ENCODE measurements around the gene DENND1C.

The DENND1C gene

GRCh38 chr19:6465006-6465405 lies 16.6 kb downstream of the DENND1C start:
- no peaks in the 10 kb centered on the region for H3K9me3 ChIP-seq (ENCODE audit: control insufficient read depth, insufficient read depth, low read length)
- no peak for DNase-seq (ENCODE audit: low read depth, low spot score)
- H3K4me1 ChIP-seq (ENCODE audit: control insufficient read depth, insufficient read depth, low read length), result no peaks in the 10 kb centered on the region; the same call in 1 of the 2 replicates
- H3K27ac ChIP-seq (ENCODE audit: low read length), result no peak overlapping the region
- peaks cover 6% of the 10 kb centered on the region; the same call in 1 of the 2 replicates for H3K36me3 ChIP-seq (ENCODE audit: control insufficient read depth, insufficient read depth, low read length)
- no CpG with 5 or more reads among the region's 9 CpGs for WGBS (ENCODE audit: insufficient coverage, insufficient read length)
- no peaks in the 10 kb centered on the region for H3K27me3 ChIP-seq (ENCODE audit: control insufficient read depth, insufficient read depth, low read length)
- peak overlapping the region; percentile 79; the same call in 1 of the 2 replicates for H3K4me3 ChIP-seq (ENCODE audit: low read length)

DNA sequence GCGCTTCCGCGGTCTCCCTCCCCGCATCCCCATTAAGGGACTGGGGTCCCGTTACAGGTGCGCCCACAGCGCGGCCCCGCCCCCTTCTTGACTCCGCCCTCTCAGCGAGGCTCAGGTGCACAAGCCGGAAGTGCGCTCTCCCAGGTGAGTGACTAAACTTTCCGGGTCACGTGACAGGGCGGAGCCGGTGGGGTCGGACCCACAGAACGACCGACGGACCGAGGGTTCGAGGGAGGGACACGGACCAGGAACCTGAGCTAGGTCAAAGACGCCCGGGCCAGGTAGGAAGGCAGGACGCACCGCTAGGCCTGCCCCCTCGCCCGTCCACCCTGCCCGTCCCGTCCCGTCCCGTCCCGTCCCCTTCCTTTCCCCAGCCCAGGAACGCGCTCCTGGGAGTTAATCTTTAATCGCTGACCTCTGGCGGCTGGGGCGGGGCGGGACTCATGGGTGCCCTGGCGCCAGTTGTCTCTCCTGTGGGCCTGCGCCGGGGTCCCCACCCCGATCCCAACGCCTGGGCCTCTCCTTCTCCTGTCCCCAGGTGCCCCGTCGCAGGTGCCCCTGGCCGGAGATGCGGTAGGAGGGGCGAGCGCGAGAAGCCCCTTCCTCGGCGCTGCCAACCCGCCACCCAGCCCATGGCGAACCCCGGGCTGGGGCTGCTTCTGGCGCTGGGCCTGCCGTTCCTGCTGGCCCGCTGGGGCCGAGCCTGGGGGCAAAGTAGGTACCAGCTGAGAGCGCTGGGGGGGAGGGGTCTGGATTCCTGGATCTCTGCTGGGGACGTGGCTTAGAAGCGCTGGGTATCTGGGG lies 17.3 kb downstream of the DENND1C start, which contains the start of gene CRB3:
CRB3 (plus strand) TSS at position 202 of the 804 bp plus-strand sequence; CDS start at position 633, 431 bp downstream.
- Histone ChIP-seq H3K4me1 (ENCODE audit: control insufficient read depth, insufficient read depth, low read length) (no peaks in the 10 kb centered on the region; the same call in 1 of the 2 replicates), H3K36me3 (ENCODE audit: control insufficient read depth, insufficient read depth, low read length) (peaks cover 6% of the 10 kb centered on the region; the same call in 1 of the 2 replicates), H3K27ac (ENCODE audit: low read length) (no peak within 1 kb of the TSS), H3K9me3 (ENCODE audit: control insufficient read depth, insufficient read depth, low read length) (no peaks in the 10 kb centered on the region), H3K27me3 (ENCODE audit: control insufficient read depth, insufficient read depth, low read length) (no peaks in the 10 kb centered on the region), H3K4me3 (ENCODE audit: low read length) (peak within 1 kb of the TSS; percentile 79)
- peak; percentile 91 for DNase-seq (ENCODE audit: low read depth, low spot score)
- WGBS (ENCODE audit: insufficient coverage, insufficient read length), result no CpG with 5 or more reads among the region's 65 CpGs

DNA sequence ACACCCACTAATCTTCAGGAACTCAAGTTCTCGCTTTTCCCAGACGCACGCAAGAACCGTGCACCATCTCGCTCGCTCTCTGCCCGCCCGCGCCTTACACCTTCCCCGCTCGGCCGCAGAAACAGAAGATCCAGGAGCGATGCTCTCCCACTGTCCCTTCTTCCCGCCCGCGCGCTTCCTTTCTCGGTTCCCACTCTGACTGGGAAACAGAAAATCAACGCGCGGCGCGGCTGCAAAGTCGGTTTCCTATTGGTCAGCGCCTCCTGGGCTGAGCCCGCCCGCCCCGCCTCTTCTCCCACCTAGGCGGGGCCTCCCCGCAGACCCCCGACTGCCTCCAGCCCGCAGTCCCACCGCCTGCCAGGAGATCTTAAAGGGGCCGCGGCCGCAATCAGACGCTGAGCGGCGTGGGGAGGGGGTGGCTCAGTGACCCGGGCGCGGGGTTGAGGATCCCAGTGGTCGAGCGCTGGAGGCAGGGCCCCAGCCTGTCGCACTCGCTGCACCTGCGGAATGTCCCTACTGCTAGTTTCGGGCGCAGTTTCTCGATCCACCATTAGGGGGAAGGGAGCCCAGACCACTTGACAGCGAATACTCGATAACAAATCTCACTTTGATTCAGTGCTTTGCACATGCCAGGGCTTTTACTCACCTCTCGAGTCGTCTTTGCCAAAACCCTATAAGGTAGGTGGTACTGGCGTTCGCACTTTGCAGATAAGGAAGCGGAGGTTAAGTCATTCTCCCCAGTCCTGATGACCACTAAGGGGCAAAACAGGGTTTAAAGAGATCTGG lies 21.3 kb downstream of the DENND1C start:
- H3K27ac ChIP-seq (ENCODE audit: low read length), result no peak overlapping the region
- WGBS (ENCODE audit: insufficient coverage, insufficient read length), result no CpG with 5 or more reads among the region's 57 CpGs
- H3K4me1 ChIP-seq (ENCODE audit: control insufficient read depth, insufficient read depth, low read length), result peaks cover 4% of the 10 kb centered on the region; the same call in 1 of the 2 replicates

GRCh38 chr19:6459262-6460098 lies 22.1 kb downstream of the DENND1C start, which contains the start of gene SLC25A23:
SLC25A23 (minus strand) TSS chr19:6459792; CDS start chr19:6459628, 164 bp downstream.
- Histone ChIP-seq H3K4me3 (ENCODE audit: low read length) (peak within 1 kb of the TSS; percentile 63), H3K4me1 (ENCODE audit: control insufficient read depth, insufficient read depth, low read length) (0 out of 2 replicates have a peak, but pooled peaks cover 4% of the 10 kb centered on the region), H3K9me3 (ENCODE audit: control insufficient read depth, insufficient read depth, low read length) (no peaks in the 10 kb centered on the region), H3K27me3 (ENCODE audit: control insufficient read depth, insufficient read depth, low read length) (no peaks in the 10 kb centered on the region), H3K36me3 (ENCODE audit: control insufficient read depth, insufficient read depth, low read length) (peaks cover under 1% of the 10 kb centered on the region; the same call in 1 of the 2 replicates), H3K27ac (ENCODE audit: low read length) (no peak within 1 kb of the TSS)
- WGBS (ENCODE audit: insufficient coverage, insufficient read length), result no CpG with 5 or more reads among the region's 70 CpGs
- DNase-seq (ENCODE audit: low read depth, low spot score), result peak; percentile 54

More for the DNA sequence above, 21.3 kb downstream of the DENND1C start:
- Histone ChIP-seq H3K27me3 (ENCODE audit: control insufficient read depth, insufficient read depth, low read length) (no peaks in the 10 kb centered on the region), H3K4me3 (ENCODE audit: low read length) (peak overlapping the region; percentile 63; the same call in 1 of the 2 replicates), H3K36me3 (ENCODE audit: control insufficient read depth, insufficient read depth, low read length) (no peaks in the 10 kb centered on the region; the same call in 1 of the 2 replicates), H3K9me3 (ENCODE audit: control insufficient read depth, insufficient read depth, low read length) (no peaks in the 10 kb centered on the region)
- DNase-seq (ENCODE audit: low read depth, low spot score), result peak; percentile 90

- Histone ChIP-seq H3K36me3 (ENCODE audit: control insufficient read depth, insufficient read depth, low read length) (peaks cover 7% of the 10 kb centered on the region), H3K27me3 (ENCODE audit: control insufficient read depth, insufficient read depth, low read length) (no peaks in the 10 kb centered on the region), H3K4me3 (ENCODE audit: low read length) (peak overlapping the region; percentile 63), H3K4me1 (ENCODE audit: control insufficient read depth, insufficient read depth, low read length) (0 out of 2 replicates have a peak, but pooled peaks cover 4% of the 10 kb centered on the region), H3K9me3 (ENCODE audit: control insufficient read depth, insufficient read depth, low read length) (peaks cover 2% of the 10 kb centered on the region; the same call in 1 of the 2 replicates), H3K27ac (ENCODE audit: low read length) (no peak overlapping the region)
- no CpG with 5 or more reads among the region's 16 CpGs for WGBS (ENCODE audit: insufficient coverage, insufficient read length)
- no peak for DNase-seq (ENCODE audit: low read depth, low spot score)
Observed at GRCh38 chr19:6458695-6459261, 22.8 kb downstream of the DENND1C start.

- Histone ChIP-seq H3K36me3 (ENCODE audit: control insufficient read depth, insufficient read depth, low read length) (peaks cover 9% of the 10 kb centered on the region), H3K27me3 (ENCODE audit: control insufficient read depth, insufficient read depth, low read length) (no peaks in the 10 kb centered on the region), H3K9me3 (ENCODE audit: control insufficient read depth, insufficient read depth, low read length) (peaks cover 2% of the 10 kb centered on the region; the same call in 1 of the 2 replicates), H3K4me1 (ENCODE audit: control insufficient read depth, insufficient read depth, low read length) (0 out of 2 replicates have a peak, but pooled peaks cover 4% of the 10 kb centered on the region), H3K27ac (ENCODE audit: low read length) (no peak overlapping the region), H3K4me3 (ENCODE audit: low read length) (no peak overlapping the region)
- WGBS (ENCODE audit: insufficient coverage, insufficient read length), result no CpG with 5 or more reads among the region's 17 CpGs
- no peak for DNase-seq (ENCODE audit: low read depth, low spot score)
Observed at GRCh38 chr19:6457958-6458694, 23.5 kb downstream of the DENND1C start.

DNA sequence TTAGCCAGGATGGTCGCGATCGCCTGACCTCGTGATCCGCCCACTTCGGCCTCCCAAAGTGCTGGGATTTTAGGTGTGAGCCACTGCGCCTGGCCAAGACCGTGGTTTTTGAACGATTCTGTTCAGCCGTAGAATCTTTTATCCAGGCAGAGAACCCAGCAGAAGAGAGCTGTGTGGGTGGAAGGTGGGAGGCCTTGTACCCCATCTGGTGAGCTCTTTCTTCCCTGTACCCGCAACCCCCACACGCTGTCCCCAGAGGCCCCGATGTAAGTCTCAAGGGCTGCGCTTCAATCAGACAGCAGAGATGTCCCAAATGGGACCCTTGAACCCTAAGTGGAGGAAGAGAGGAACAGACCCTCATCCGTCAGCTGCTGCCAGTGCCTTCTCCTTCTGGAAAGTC lies 25.7 kb downstream of the DENND1C start:
- no CpG with 5 or more reads among the region's 15 CpGs for WGBS (ENCODE audit: insufficient coverage, insufficient read length)
- no peaks in the 10 kb centered on the region for H3K27me3 ChIP-seq (ENCODE audit: control insufficient read depth, insufficient read depth, low read length)
- H3K9me3 ChIP-seq (ENCODE audit: control insufficient read depth, insufficient read depth, low read length), result peaks cover 2% of the 10 kb centered on the region; the same call in 1 of the 2 replicates
- H3K36me3 ChIP-seq (ENCODE audit: control insufficient read depth, insufficient read depth, low read length), result peaks cover 9% of the 10 kb centered on the region
- no peak overlapping the region for H3K27ac ChIP-seq (ENCODE audit: low read length)
- no peak for DNase-seq (ENCODE audit: low read depth, low spot score)
- 0 out of 2 replicates have a peak, but pooled peaks cover 4% of the 10 kb centered on the region for H3K4me1 ChIP-seq (ENCODE audit: control insufficient read depth, insufficient read depth, low read length)
- H3K4me3 ChIP-seq (ENCODE audit: low read length), result no peak overlapping the region

DNA sequence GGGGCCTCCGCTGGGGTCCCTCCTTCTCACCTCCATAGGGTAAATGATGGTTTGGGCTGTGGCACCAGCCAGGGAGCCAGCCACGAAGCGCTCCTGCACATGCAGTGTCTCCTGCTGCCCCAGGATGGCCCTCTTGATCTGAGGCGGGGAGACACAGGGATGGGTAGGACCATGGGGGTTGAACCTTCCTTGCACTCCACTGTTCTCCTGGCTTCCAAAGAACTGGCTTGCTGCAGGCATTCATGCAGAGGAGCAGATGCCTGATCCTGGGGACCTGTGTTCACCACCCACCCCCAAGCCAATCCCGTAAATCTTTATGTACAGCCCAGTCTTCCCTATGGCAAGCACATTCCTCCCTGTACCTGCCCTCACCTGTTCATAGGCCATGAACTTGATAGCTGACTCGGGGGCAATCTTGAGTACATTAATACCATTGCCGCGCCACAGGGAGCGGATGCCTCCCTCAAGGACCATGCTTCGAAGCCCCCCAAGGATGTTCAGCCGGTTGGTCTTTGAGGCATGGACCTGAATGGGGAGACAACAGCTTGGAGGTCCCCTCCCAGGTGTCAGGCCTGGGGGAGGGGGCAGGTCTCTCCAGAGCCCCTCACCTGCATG lies 27.5 kb downstream of the DENND1C start:
- no CpG with 5 or more reads among the region's 11 CpGs for WGBS (ENCODE audit: insufficient coverage, insufficient read length)
- no peak for DNase-seq (ENCODE audit: low read depth, low spot score)
- Histone ChIP-seq H3K36me3 (ENCODE audit: control insufficient read depth, insufficient read depth, low read length) (peaks cover 9% of the 10 kb centered on the region), H3K27me3 (ENCODE audit: control insufficient read depth, insufficient read depth, low read length) (no peaks in the 10 kb centered on the region), H3K4me1 (ENCODE audit: control insufficient read depth, insufficient read depth, low read length) (0 out of 2 replicates have a peak, but pooled peaks cover 4% of the 10 kb centered on the region), H3K27ac (ENCODE audit: low read length) (no peak overlapping the region), H3K9me3 (ENCODE audit: control insufficient read depth, insufficient read depth, low read length) (peaks cover 2% of the 10 kb centered on the region; the same call in 1 of the 2 replicates), H3K4me3 (ENCODE audit: low read length) (no peak overlapping the region)

Measured in iPS DF 6.9 (cell line).